ENCODE data around the gene SH3BP1. TPM values are rescaled to one million over a fixed set of nuclear protein-coding genes. Genes with fewer than 3 reads are reported as not detected.

SH3BP1 gene
- polyA plus RNA-seq, 4 donors, result 13.8 to 21.1 (median 19.2) TPM

- DNase-seq (ENCODE audit: low read depth in 4 of 4, low spot score in 3 of 4), result no peak
These were observed 61.8 kb downstream of the SH3BP1 start for GRCh38 chr22:37701141-37701786.

GRCh38 chr22:37703906-37704305, 64.4 kb downstream of the SH3BP1 start:
- no peak for DNase-seq (ENCODE audit: low read depth in 4 of 4, low spot score in 3 of 4)

GRCh38 chr22:37704645-37705044, 65.2 kb downstream of the SH3BP1 start:
- DNase-seq (ENCODE audit: low read depth in 4 of 4, low spot score in 3 of 4), result no peak

- no peak for DNase-seq (ENCODE audit: low read depth in 4 of 4, low spot score in 3 of 4)
These were observed 65.7 kb downstream of the SH3BP1 start for GRCh38 chr22:37705205-37705604.

Other genes with a start within 250 kb of the SH3BP1 start
- gene ELFN2, start 212.2 kb upstream of the SH3BP1 start, polyA plus RNA-seq (ENCODE audit: insufficient read length in 4 of 4), result 1 to 10 TPM in 3 of 4 donors, under 1 TPM in 1; 0.99 to 2.4 (median 1.5) TPM
- gene MFNG, start 153.3 kb upstream of the SH3BP1 start, polyA plus RNA-seq (ENCODE audit: insufficient read length in 4 of 4), result 10 to 100 TPM in 2 of 4 donors, 1 to 10 TPM in 2; 6.5 to 10.6 (median 10.1) TPM
- 10 to 100 TPM; 21.9 to 25.3 (median 23.3) TPM for gene CARD10, start 120.3 kb upstream of the SH3BP1 start, polyA plus RNA-seq (ENCODE audit: insufficient read length in 4 of 4)
- gene CDC42EP1, start 79.2 kb upstream of the SH3BP1 start, polyA plus RNA-seq (ENCODE audit: insufficient read length in 4 of 4), result 10 to 100 TPM; 44.6 to 59.2 (median 51.2) TPM
- gene LGALS2, start 59.6 kb upstream of the SH3BP1 start, polyA plus RNA-seq (ENCODE audit: insufficient read length in 4 of 4), result 10 to 100 TPM; 26.9 to 35.3 (median 32.2) TPM
- gene GGA1, start 30.8 kb upstream of the SH3BP1 start, polyA plus RNA-seq (ENCODE audit: insufficient read length in 4 of 4), result 10 to 100 TPM; 39.6 to 53.9 (median 50.0) TPM
- gene PDXP, start 19.1 kb downstream of the SH3BP1 start, polyA plus RNA-seq (ENCODE audit: insufficient read length in 4 of 4), result 10 to 100 TPM; 17.7 to 18.9 (median 18.4) TPM
- 100 to 1,000 TPM; 322 to 518 (median 359) TPM for gene LGALS1, start 36.0 kb downstream of the SH3BP1 start, polyA plus RNA-seq (ENCODE audit: insufficient read length in 4 of 4)
- 10 to 100 TPM; 16.6 to 20.6 (median 18.9) TPM for gene NOL12, start 46.7 kb downstream of the SH3BP1 start, polyA plus RNA-seq (ENCODE audit: insufficient read length in 4 of 4)
- gene TRIOBP, start 57.4 kb downstream of the SH3BP1 start, polyA plus RNA-seq (ENCODE audit: insufficient read length in 4 of 4), result 10 to 100 TPM; 60.6 to 89.0 (median 64.1) TPM
- 10 to 100 TPM; 14.0 to 18.8 (median 14.4) TPM for gene GCAT, start 168.3 kb downstream of the SH3BP1 start, polyA plus RNA-seq (ENCODE audit: insufficient read length in 4 of 4)
- under 1 TPM in 1 of 4 donors, not detected in 3; 0.04 TPM for gene GALR3, start 183.7 kb downstream of the SH3BP1 start, polyA plus RNA-seq (ENCODE audit: insufficient read length in 4 of 4)
- gene ANKRD54, start 204.7 kb downstream of the SH3BP1 start, polyA plus RNA-seq (ENCODE audit: insufficient read length in 4 of 4), result 10 to 100 TPM; 25.5 to 30.5 (median 29.4) TPM
- gene EIF3L, start 209.8 kb downstream of the SH3BP1 start, polyA plus RNA-seq (ENCODE audit: insufficient read length in 4 of 4), result 1,000 to 10,000 TPM; 1,007 to 1,114 (median 1,055) TPM

All from right renal pelvis (tissue), 4 donors.